GM21576 (cell line): ENCODE measurements around the gene PKLR.
A peak's percentile ranks its signal among the peaks of the same experiment; 100 is the strongest.

Experiments
- ATAC-seq: cut with Tn5 transposase; IDR thresholded peaks from one replicate; pipeline ENCODE4 v1.9.1; 2021; ENCODE audit warnings: mild to moderate bottlenecking, moderate library complexity; ENCODE audit not compliant: unreplicated experiment

The PKLR gene

DNA sequence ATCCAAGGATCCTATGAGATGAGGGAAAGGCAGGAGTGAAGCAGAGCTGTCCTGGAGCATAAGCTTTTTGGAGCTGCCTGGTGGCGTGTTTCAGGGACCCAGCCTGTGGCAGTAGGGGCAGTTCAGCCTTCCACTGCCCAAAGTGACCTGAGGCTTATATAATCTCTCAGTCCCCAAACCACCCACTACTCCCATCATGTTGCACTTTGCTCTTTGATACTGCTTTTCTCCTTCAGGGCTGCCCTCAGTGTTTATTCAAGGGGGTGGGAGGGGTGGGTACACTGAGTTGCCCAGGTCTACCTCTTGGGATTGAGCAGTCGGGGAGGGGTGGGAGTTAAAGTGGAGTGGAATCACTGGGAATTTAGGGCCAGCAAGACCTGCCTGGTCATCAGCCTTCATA, 14.7 kb downstream of the PKLR start:
- no peak for ATAC-seq

- no peak for ATAC-seq
These were observed 15.6 kb downstream of the PKLR start for GRCh38 chr1:155285631-155286044.

GRCh38 chr1:155285063-155285462, 16.2 kb downstream of the PKLR start:
- ATAC-seq, result no peak

- ATAC-seq, result no peak
These were observed 16.8 kb downstream of the PKLR start for GRCh38 chr1:155284476-155284875.

- no peak for ATAC-seq
These were observed 18.6 kb downstream of the PKLR start for GRCh38 chr1:155282488-155283091.

- no peak for ATAC-seq
These were observed 22.0 kb downstream of the PKLR start for GRCh38 chr1:155279268-155279667.

- ATAC-seq, result no peak
These were observed 22.5 kb downstream of the PKLR start for GRCh38 chr1:155278689-155279160.

DNA sequence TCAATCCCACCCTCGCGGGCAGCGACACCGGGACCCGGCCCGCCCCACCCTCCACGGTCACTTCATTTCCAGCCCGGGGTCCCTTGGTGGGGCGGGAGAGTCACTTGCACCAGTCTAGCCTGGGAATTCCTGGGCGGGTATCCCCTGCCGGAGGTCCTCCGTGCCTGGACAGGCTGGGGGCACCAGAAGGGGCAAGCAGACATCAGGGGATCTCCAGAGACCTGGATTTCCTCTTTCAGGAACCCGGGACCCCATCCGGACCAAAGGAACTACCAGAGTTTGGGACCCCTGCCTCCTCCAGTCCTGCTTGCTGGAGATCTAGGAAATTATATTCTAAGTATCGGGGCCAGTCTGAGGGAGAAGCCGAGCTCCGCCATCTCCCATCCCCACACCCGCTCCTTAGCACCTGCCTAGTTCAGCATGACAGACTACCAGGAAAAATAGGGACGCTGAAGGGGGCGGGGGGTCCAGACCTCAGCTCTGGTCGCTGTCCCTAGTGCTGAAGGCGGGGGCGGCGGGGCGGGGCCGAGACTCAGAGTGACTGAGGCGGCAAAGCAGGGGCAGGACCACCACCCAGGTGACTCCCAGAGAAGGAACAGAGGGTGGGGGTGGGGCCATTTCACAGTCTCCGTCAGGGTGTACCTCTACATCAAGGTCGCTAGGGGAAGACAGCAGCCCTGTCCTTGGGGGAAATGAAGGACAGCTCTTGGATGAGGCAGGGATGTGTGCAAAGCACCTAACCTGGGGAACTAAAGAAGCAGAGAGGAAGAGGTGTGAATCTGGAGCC, 23.1 kb downstream of the PKLR start:
- ATAC-seq, result no peak

DNA sequence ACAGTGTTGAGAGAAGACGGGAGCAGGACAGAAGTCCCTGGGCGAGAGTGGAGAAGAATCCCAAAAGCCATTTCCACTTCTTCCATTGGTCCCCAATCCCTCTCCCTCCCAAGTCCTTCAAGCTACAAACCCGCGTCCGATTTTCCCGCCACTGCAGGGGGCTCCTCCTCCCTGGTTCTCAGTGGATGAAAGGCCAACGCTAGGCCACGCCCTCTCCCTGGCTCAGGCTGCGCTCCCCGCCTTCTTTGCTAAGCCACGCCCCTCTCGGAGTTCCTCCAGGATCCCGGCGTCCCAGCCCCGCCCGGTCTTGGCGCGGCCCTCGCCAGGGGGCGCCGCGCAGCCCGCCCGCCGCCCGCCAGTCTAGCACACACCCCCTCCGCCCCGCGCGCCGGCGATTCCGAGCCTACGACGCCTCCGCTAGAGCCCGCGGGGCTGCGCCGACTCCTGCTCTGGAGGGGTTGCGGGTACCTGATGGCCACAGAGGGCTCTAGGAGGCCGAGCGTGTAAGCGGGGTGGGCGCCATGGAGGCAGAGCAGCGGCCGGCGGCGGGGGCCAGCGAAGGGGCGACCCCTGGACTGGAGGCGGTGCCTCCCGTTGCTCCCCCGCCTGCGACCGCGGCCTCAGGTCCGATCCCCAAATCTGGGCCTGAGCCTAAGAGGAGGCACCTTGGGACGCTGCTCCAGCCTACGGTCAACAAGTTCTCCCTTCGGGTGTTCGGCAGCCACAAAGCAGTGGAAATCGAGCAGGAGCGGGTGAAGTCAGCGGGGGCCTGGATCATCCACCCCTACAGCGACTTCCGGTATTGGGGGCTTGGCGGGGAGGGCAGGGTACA, 24.0 kb downstream of the PKLR start, which contains the start of gene HCN3:
HCN3 (plus strand) TSS at position 394 of the 832 bp plus-strand sequence; CDS start at position 522, 128 bp downstream.
- ATAC-seq, result peak; percentile 60

- peak; percentile 69 for ATAC-seq
These were observed 27.6 kb downstream of the PKLR start, which contains the start of gene CLK2 for GRCh38 chr1:155273343-155274245. Gene CLK2 (minus strand): TSS chr1:155273504. CDS start chr1:155270977, 2,527 bp downstream.

DNA sequence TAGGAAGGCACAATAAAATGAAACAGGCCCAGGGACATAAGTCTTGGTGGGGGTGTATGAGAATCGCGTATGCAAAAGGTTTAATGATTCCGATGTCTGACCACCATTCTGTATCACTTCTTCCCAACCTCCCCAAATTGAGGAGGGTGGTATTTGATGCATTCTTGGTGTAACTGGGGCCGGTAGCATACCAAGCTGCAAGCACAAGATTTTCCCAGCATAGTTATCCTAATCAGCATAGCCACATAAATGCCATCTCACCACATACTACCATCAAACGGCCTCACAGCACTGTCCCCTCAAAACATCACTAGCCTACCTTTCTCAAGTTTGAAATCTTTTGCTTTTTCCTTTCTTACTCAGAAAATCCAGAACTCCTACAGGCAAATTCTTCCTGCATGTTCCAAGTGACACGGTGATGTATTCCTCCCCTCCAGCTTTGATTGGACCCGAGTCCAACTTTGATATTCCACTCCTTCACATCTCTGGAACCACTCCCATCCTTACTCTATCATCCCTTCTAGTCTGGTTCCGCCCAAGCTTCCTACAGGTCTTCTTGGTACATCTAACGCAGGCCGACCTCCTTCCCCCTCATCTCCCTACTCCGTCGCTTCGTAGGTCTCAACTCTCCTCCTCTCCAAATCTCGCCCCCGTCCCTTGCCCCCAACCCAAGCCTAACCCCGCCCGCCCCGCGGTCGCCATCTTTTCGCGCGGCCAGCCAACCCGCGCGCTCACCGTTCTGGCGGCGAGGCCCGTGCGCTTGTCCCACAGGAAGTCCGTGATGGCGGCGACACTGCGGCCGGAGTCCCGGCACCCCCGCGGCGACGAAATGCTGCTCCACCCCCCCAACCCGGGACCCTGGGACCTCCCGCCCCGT, 28.5 kb downstream of the PKLR start:
- peak; percentile 31 for ATAC-seq

GRCh38 chr1:155269381-155269780, 31.9 kb downstream of the PKLR start:
- no peak for ATAC-seq

DNA sequence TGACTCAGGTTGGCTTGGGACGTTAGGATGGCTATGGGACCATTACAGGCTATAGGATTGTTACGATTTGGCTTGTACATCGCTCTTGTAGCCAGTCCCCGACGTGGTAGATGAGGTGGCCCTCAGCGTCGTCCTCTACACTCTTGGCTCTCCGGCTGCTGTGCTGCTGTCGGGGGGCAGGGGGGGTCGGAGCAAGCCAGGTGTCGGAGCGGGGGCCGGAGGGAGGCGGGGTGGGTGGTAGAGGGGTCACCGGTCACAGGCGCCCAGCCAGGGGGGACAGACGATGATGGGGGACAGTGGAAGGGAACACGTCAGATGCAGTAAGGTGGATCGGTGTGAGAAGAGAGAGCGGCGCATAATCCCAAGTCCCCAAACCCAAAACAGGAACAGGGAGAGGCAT, 32.6 kb downstream of the PKLR start:
- ATAC-seq, result no peak

DNA sequence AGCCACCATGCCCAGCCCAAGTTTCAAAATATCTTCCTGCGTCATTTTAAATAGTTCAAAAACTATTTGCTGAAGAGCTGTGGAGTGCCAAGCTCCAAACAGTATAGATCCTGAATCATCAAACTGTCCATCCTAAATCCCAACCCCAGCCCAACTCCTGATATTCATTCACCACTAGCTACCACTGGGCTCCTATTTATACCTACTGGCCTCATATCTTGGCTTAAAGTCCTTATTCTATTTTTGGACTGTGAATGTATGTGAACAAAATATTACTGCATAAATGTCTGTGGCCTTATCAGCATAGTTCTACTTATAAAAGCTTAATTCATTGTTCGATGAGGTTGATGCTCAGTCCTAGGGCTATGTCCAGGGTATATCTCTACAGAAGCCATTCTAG, 33.9 kb downstream of the PKLR start:
- no peak for ATAC-seq

- ATAC-seq, result no peak
These were observed 34.7 kb downstream of the PKLR start for GRCh38 chr1:155266553-155266952.

DNA sequence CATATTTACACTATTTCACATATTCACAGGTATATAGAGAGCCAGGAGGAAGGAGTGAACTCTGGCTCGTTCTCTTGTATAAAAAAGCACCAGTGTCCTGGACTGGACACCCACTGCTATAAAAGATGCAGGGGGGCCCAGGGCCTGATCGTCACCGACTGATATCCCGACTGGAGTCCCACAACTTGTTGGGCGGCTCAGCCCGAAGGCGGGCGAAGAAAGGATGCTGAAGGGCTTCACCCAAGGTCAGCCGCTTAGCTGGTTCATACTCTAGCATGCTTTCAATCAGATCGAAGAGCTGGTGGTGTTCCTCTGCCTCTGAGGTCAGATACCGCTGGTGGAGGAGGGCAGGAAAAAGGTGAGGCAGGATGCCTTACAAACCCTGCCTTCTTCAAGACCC, 38.2 kb downstream of the PKLR start:
- no peak for ATAC-seq

DNA sequence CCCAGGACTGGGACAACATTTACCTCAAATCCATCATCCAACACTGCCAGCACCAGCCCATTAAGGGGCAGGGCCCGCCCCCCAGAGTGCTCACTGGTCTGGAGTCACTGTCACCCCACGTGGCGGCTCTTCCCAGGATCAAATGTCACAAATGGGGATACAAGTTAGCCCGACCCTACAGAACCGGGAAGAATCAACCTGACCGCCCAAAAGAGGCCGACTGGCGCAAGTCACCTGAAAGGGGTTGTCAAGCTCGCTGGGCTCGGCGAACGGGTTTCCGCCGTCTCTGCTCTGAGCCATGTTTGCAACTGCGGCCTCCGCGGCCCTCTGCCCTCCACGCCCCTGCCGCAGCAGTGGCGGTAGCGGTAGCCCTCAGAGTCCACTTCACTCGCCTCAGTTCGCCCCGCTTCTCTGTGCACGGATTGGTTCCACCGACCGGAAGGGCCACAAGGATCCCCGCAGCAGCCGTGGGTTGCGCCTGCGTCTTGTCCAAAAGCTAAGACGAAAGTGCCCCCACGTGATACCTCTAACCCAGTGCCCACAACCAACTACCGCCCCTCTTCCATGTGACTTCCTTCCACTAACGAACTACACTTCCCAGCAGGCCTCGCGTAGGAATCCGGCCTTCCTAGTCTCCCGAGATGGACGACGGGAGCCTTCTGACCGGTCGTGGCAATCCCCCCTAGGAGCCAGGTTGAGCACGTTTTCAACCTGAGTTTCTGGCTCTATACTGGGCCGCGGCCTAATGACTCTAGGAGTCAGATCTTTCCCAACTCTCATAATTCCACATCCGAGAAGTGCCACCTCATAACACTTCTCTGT, 39.2 kb downstream of the PKLR start, which contains the start of gene SCAMP3:
SCAMP3 (minus strand) TSS at position 509 of the 822 bp plus-strand sequence; CDS start at position 300, 209 bp downstream.
- ATAC-seq, result peak; percentile 79

DNA sequence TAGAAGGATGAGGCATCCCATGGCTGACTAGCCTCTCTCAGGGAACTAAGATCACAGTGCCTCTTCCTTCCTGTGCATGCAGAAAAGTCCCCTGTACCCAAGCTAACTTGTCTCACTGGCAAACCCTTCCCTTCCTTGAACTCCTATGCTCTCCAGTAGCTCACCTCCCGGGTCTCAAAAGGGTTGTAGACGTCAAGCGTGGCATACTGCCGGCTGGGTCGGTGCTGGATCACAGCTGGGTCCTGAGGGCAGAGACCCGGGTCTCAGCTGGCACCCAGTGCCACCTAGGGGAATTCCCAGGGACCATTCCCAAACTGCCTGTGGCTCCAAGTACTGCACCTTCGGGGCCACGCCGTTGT, 39.8 kb downstream of the PKLR start:
- no peak for ATAC-seq
